Retinal pigment epithelial cell (primary cell): Measurements from ENCODE around the gene IRS1.

Experiments
- DNase-seq: peaks from one replicate; pipeline ENCODE4 v3.0.0-alpha.2; 2010; ENCODE audit warnings: low read depth
- H3K4me3 ChIP-seq: 2 replicates; pipeline ENCODE4 v1.5.1; 2011; ENCODE audit warnings: mild to moderate bottlenecking, low read length, control low read depth, moderate library complexity
- CTCF ChIP-seq: conservative IDR thresholded peaks from 2 replicates; pipeline ENCODE4 v1.5.1; 2011; ENCODE audit warnings: low read depth, low read length, control low read depth, inconsistent platforms

IRS1 gene

GRCh38 chr2:226813148-226813701 is 13.6 kb upstream of the IRS1 start:
- no peak for DNase-seq
- no peak overlapping the region for H3K4me3 ChIP-seq
- TF ChIP-seq CTCF: peak; percentile 77

- DNase-seq: no peak
- no peak for TF ChIP-seq CTCF
- no peak overlapping the region for H3K4me3 ChIP-seq
These were observed 3.8 kb upstream of the IRS1 start for GRCh38 chr2:226803410-226803809.

- no peak for DNase-seq
- peak; percentile 71 for TF ChIP-seq CTCF
- H3K4me3 ChIP-seq: no peak overlapping the region
These were observed 3.0 kb upstream of the IRS1 start for GRCh38 chr2:226802573-226802972.

- no peak for TF ChIP-seq CTCF
- peak; percentile 54 for DNase-seq
- H3K4me3 ChIP-seq: peak overlapping the region; percentile 66
These were observed 1.5 kb upstream of the IRS1 start for GRCh38 chr2:226800941-226801784.

GRCh38 chr2:226799976-226800940 is 638 bp upstream of the IRS1 start:
- no peak for DNase-seq
- TF ChIP-seq CTCF: no peak
- peak overlapping the region; percentile 66 for H3K4me3 ChIP-seq

- peak overlapping the region; percentile 83 for H3K4me3 ChIP-seq
- peak; percentile 28 for TF ChIP-seq CTCF
- no peak for DNase-seq
These were observed 1.0 kb downstream of the IRS1 start for GRCh38 chr2:226798422-226799210.
